HepG2 (cell line): Measurements from ENCODE around the gene SYNM.
"Not testable (repeated sequence)": the region's sequence is repeated elsewhere in the genome, so short reads cannot be mapped to it uniquely, and the experiment has no call there.

Source experiments
- EZH2 ChIP-seq: conservative IDR thresholded peaks from 2 replicates; pipeline ENCODE4 v1.6.1; 2012; ENCODE audit warnings: mild to moderate bottlenecking, low read depth, low read length, moderate library complexity
- GABPA ChIP-seq, 2 experiments: IDR thresholded peaks; 2 replicates each; pipeline ENCODE4 v1.6.1; 2011 to 2016; ENCODE audit warnings: low read depth in 2 of 2, low read length in 1 of 2, missing biosample characterization in 1 of 2, missing genetic modification characterization in 1 of 2
- ZFP1 ChIP-seq: IDR thresholded peaks from 2 replicates; pipeline ENCODE4 v1.6.1; 2016
- ZMYM2 ChIP-seq: sonication (generic); formaldehyde crosslinking; IDR thresholded peaks from 2 replicates; pipeline ENCODE4 v1.8.0; 2022; ENCODE audit warnings: mild to moderate bottlenecking, missing genetic modification reagents

- TF ChIP-seq GABPA (IDR thresholded peaks at IDR 0.05; ENCODE audit: low read depth, low read length); GABPA (CRISPR knock-in tag; IDR thresholded peaks at IDR 0.05; ENCODE audit: low read depth); ZMYM2 (CRISPR knock-in tag); EZH2; ZFP1 (CRISPR knock-in tag): not testable (repeated sequence)
Measured at GRCh38 chr15:99075059-99075652, 29.7 kb upstream of the SYNM start.
